ENCODE results near the gene KCNK10.

Gene KCNK10

GRCh38 chr14:88323086-88323522, at the start of gene KCNK10:
TSS of gene KCNK10 (minus strand) at chr14:88323269. CDS start at chr14:88322798, 471 bp downstream.
- no peak for DNase-seq

- no peak for DNase-seq
Observed at GRCh38 chr14:88369496-88369895, 46.4 kb upstream of the KCNK10 start.

- no peak for DNase-seq
Observed at GRCh38 chr14:88364710-88365413, 41.8 kb upstream of the KCNK10 start.

- no peak for DNase-seq
Observed at GRCh38 chr14:88363644-88364043, 40.6 kb upstream of the KCNK10 start.

- DNase-seq: no peak
Observed at GRCh38 chr14:88359500-88359899, 36.4 kb upstream of the KCNK10 start.

- DNase-seq: no peak
Observed at GRCh38 chr14:88354358-88354757, 31.3 kb upstream of the KCNK10 start.

- no peak for DNase-seq
Observed at GRCh38 chr14:88352698-88353097, 29.6 kb upstream of the KCNK10 start.

GRCh38 chr14:88351966-88352691, 29.1 kb upstream of the KCNK10 start:
- no peak for DNase-seq

- DNase-seq: no peak
Observed at GRCh38 chr14:88348546-88348945, 25.5 kb upstream of the KCNK10 start.

GRCh38 chr14:88346048-88346639, 23.1 kb upstream of the KCNK10 start:
- no peak for DNase-seq

- no peak for DNase-seq
Observed at GRCh38 chr14:88342980-88343379, 19.9 kb upstream of the KCNK10 start.

- no peak for DNase-seq
Observed at GRCh38 chr14:88340357-88340756, 17.3 kb upstream of the KCNK10 start.

- DNase-seq: no peak
Observed at GRCh38 chr14:88333036-88333435, 10.0 kb upstream of the KCNK10 start.

- DNase-seq: no peak
Observed at GRCh38 chr14:88327497-88327896, 4.4 kb upstream of the KCNK10 start.

GRCh38 chr14:88326352-88327103, 3.5 kb upstream of the KCNK10 start:
- DNase-seq: no peak

GRCh38 chr14:88325883-88326282, 2.8 kb upstream of the KCNK10 start:
- no peak for DNase-seq

- no peak for DNase-seq
Observed at GRCh38 chr14:88324930-88325329, 1.9 kb upstream of the KCNK10 start.

- no peak for DNase-seq
Observed at GRCh38 chr14:88324491-88324890, 1.4 kb upstream of the KCNK10 start.

GRCh38 chr14:88323523-88324199, 592 bp upstream of the KCNK10 start:
- no peak for DNase-seq

- no peak for DNase-seq
Observed at GRCh38 chr14:88322504-88323085, 474 bp downstream of the KCNK10 start.

- DNase-seq: no peak
Observed at GRCh38 chr14:88321692-88322503, 1.2 kb downstream of the KCNK10 start.

All from stimulated activated CD4-positive, alpha-beta T cell treated with anti-CD3 and anti-CD28 coated beads, Interleukin-12 subunit alpha, Interleukin-12 subunit beta, amount 100 ng/mL, for 4 hours (primary cell).